Endodermal cell (in vitro differentiated cells): ENCODE data around the gene COMP. TPM values are rescaled to one million over a fixed set of nuclear protein-coding genes. Genes with fewer than 3 reads are reported as not detected.

Experiments
- DNase-seq: peaks from one replicate; pipeline ENCODE4 v3.0.0-alpha.2; 2017
- H3K27ac ChIP-seq: 2 replicates; pipeline ENCODE4 v1.5.1; 2013; ENCODE audit warnings: mild to moderate bottlenecking, low read depth, low read length, moderate library complexity
- H3K27me3 ChIP-seq: 2 replicates; pipeline ENCODE4 v1.6.1; 2013; ENCODE audit warnings: mild to moderate bottlenecking, low read length, moderate library complexity; ENCODE audit not compliant: insufficient read depth, control insufficient read depth, poor library complexity, severe bottlenecking
- H3K36me3 ChIP-seq: 2 replicates; pipeline ENCODE4 v1.7.0; 2013; ENCODE audit warnings: mild to moderate bottlenecking, low read length, moderate library complexity; ENCODE audit not compliant: control insufficient read depth, insufficient read depth
- H3K4me1 ChIP-seq: one replicate; pipeline ENCODE4 v1.7.0; 2013; ENCODE audit warnings: low read length; ENCODE audit not compliant: control insufficient read depth, insufficient read depth
- H3K4me3 ChIP-seq: 2 replicates; pipeline ENCODE4 v1.5.1; 2013; ENCODE audit warnings: mild to moderate bottlenecking, low read length, moderate library complexity
- H3K9ac ChIP-seq: 2 replicates; pipeline ENCODE4 v1.6.1; 2013; ENCODE audit warnings: mild to moderate bottlenecking, low read length, moderate library complexity; ENCODE audit not compliant: poor library complexity, severe bottlenecking; ENCODE audit errors: extremely low read depth
- H3K9me3 ChIP-seq: 2 replicates; pipeline ENCODE4 v1.6.1; 2013; ENCODE audit warnings: mild to moderate bottlenecking, low read length, moderate library complexity; ENCODE audit not compliant: control insufficient read depth
- H3K27ac Mint-ChIP-seq: 2 replicates; pipeline ENCODE4 v1.8.0; 2020; ENCODE audit warnings: mixed read lengths
- H3K27me3 Mint-ChIP-seq: 2 replicates; pipeline ENCODE4 v1.8.0; 2021; ENCODE audit warnings: mild to moderate bottlenecking, mixed read lengths; ENCODE audit not compliant: insufficient read depth
- H3K36me3 Mint-ChIP-seq: 2 replicates; pipeline ENCODE4 v1.8.0; 2020; ENCODE audit warnings: low read depth, mixed read lengths
- H3K4me1 Mint-ChIP-seq: 2 replicates; pipeline ENCODE4 v1.8.0; 2020; ENCODE audit warnings: mixed read lengths
- H3K4me3 Mint-ChIP-seq: 2 replicates; pipeline ENCODE4 v1.8.0; 2020; ENCODE audit warnings: mild to moderate bottlenecking, moderate library complexity, mixed read lengths
- H3K9me3 Mint-ChIP-seq: 2 replicates; pipeline ENCODE4 v1.8.0; 2020; ENCODE audit warnings: mild to moderate bottlenecking, mixed read lengths
- CTCF ChIP-seq: fragments of 200-600 bp; sonication (generic); conservative IDR thresholded peaks from 2 replicates; pipeline ENCODE4 v1.5.0; 2021; ENCODE audit warnings: antibody characterized with exemption, mild to moderate bottlenecking
- WGBS, 2 experiments: methylation state at CpG; one replicate each; pipeline versions ENCODE4 v1.1.5 to v1.1.7; 2013; ENCODE audit warnings: missing lambda C conversion rate in 2 of 2, mixed read lengths in 1 of 2; ENCODE audit not compliant: insufficient coverage in 1 of 2, insufficient read length in 1 of 2; 5-methylcytosine and 5-hydroxymethylcytosine counted together
- total RNA-seq, 2 donors: library from RNA; stranded (reverse); fragmentation: NEBNext Ultra II Directional in 1 of 2; extraction: Animal tissue kit (Norgen Biotek cat#: 25700) in 1 of 2; gene quantifications; 2 replicates in 1 of 2; 3 replicates in 1 of 2; pipeline ENCODE4 v1.2.1, GENCODE V29; 2021

Gene COMP
- total RNA-seq, 2 donors from 2014 or later: not detected

- H3K9ac ChIP-seq: no peak overlapping the region
- H3K4me1 Mint-ChIP-seq: no peaks in the 10 kb centered on the region
- H3K4me3 ChIP-seq: no peak overlapping the region
- H3K27ac Mint-ChIP-seq: no peak overlapping the region
- H3K9me3 Mint-ChIP-seq: no peaks in the 10 kb centered on the region
- H3K27me3 Mint-ChIP-seq: peaks cover 69% of the 10 kb centered on the region
- 83 to 93% methylated on average over 1 to 2 of the region's 2 CpGs for WGBS, 2 experiments
- H3K9me3 ChIP-seq: no peaks in the 10 kb centered on the region
- H3K36me3 ChIP-seq: no peaks in the 10 kb centered on the region
- H3K4me3 Mint-ChIP-seq: no peak overlapping the region
- no peaks in the 10 kb centered on the region for H3K36me3 Mint-ChIP-seq
- no peak for TF ChIP-seq CTCF
- H3K27me3 ChIP-seq: peaks cover 100% of the 10 kb centered on the region
- no peak for DNase-seq
- no peaks in the 10 kb centered on the region for H3K4me1 ChIP-seq
- H3K27ac ChIP-seq: no peak overlapping the region
Measured at GRCh38 chr19:18796239-18796638, 5.1 kb upstream of the COMP start.

- H3K36me3 ChIP-seq: no peaks in the 10 kb centered on the region
- H3K4me1 Mint-ChIP-seq: no peaks in the 10 kb centered on the region
- no peak overlapping the region for H3K4me3 ChIP-seq
- no peaks in the 10 kb centered on the region for H3K9me3 Mint-ChIP-seq
- H3K27me3 Mint-ChIP-seq: peaks cover 76% of the 10 kb centered on the region
- DNase-seq: peak; percentile 59
- H3K27ac ChIP-seq: no peak overlapping the region
- WGBS, 2 experiments: 39 to 53% methylated on average over 3 to 21 of the region's 21 CpGs
- no peak overlapping the region for H3K4me3 Mint-ChIP-seq
- no peaks in the 10 kb centered on the region for H3K36me3 Mint-ChIP-seq
- no peaks in the 10 kb centered on the region for H3K4me1 ChIP-seq
- peaks cover 100% of the 10 kb centered on the region for H3K27me3 ChIP-seq
- TF ChIP-seq CTCF: no peak
- H3K9ac ChIP-seq: no peak overlapping the region
- no peaks in the 10 kb centered on the region for H3K9me3 ChIP-seq
- no peak overlapping the region for H3K27ac Mint-ChIP-seq
Measured at GRCh38 chr19:18795540-18795939, 4.4 kb upstream of the COMP start.

GRCh38 chr19:18794692-18795091 lies 3.6 kb upstream of the COMP start:
- H3K27ac ChIP-seq: no peak overlapping the region
- no peak overlapping the region for H3K4me3 ChIP-seq
- Mint-ChIP-seq H3K9me3 (no peaks in the 10 kb centered on the region), H3K36me3 (no peaks in the 10 kb centered on the region), H3K27ac (no peak overlapping the region), H3K4me1 (peaks cover 4% of the 10 kb centered on the region), H3K4me3 (no peak overlapping the region), H3K27me3 (peaks cover 84% of the 10 kb centered on the region)
- no peak for TF ChIP-seq CTCF
- no peaks in the 10 kb centered on the region for H3K4me1 ChIP-seq
- WGBS, 2 experiments: 90 to 95% methylated on average over 4 to 6 of the region's 6 CpGs
- H3K9ac ChIP-seq: no peak overlapping the region
- H3K27me3 ChIP-seq: peaks cover 100% of the 10 kb centered on the region
- no peaks in the 10 kb centered on the region for H3K36me3 ChIP-seq
- no peak for DNase-seq
- no peaks in the 10 kb centered on the region for H3K9me3 ChIP-seq
